DOHH2 (cell line): ENCODE measurements around the gene ZSWIM6.

Experiments
- H3F3A ChIP-seq: fragments of 200-600 bp; sonication (generic), shearing (Covaris generic); 2 replicates; pipeline ENCODE4 v1.6.0; 2016; ENCODE audit warnings: antibody characterized with exemption, mild to moderate bottlenecking; ENCODE audit not compliant: control insufficient read depth, insufficient read depth
- H3K27ac ChIP-seq: fragments of 200-600 bp; sonication (generic); 2 replicates; pipeline ENCODE4 v1.5.1; 2014; ENCODE audit warnings: low read depth, mild to moderate bottlenecking, low read length, moderate library complexity
- H3K27me3 ChIP-seq: fragments of 200-600 bp; sonication (generic); 2 replicates; pipeline ENCODE4 v1.6.1; 2014; ENCODE audit warnings: mild to moderate bottlenecking, low read length, mixed read lengths; ENCODE audit not compliant: control insufficient read depth
- H3K36me3 ChIP-seq: fragments of 200-600 bp; sonication (generic); 2 replicates; pipeline ENCODE4 v1.6.1; 2014; ENCODE audit warnings: mild to moderate bottlenecking, low read length, moderate library complexity, mixed read lengths; ENCODE audit not compliant: control insufficient read depth
- H3K4me1 ChIP-seq: fragments of 200-600 bp; sonication (generic); 2 replicates; pipeline ENCODE4 v1.6.1; 2014; ENCODE audit warnings: mild to moderate bottlenecking, low read length, mixed read lengths; ENCODE audit not compliant: control insufficient read depth
- H3K4me2 ChIP-seq: fragments of 200-600 bp; sonication (generic); 2 replicates; pipeline ENCODE4 v1.6.0; 2014; ENCODE audit warnings: mild to moderate bottlenecking, low read length, moderate library complexity
- H3K4me3 ChIP-seq: fragments of 200-600 bp; sonication (generic); 2 replicates; pipeline ENCODE4 v1.5.1; 2014; ENCODE audit warnings: mild to moderate bottlenecking, low read length, mixed read lengths
- H3K79me2 ChIP-seq: fragments of 200-600 bp; sonication (generic); 2 replicates; pipeline ENCODE4 v1.6.1; 2014; ENCODE audit warnings: mild to moderate bottlenecking, low read length, mixed read lengths; ENCODE audit not compliant: control insufficient read depth
- H3K9me2 ChIP-seq: fragments of 200-600 bp; sonication (generic); replicated peaks from 2 replicates; pipeline ENCODE4 v1.6.1; 2014; ENCODE audit warnings: mild to moderate bottlenecking, low read length, mixed read lengths; ENCODE audit not compliant: control insufficient read depth
- H3K9me3 ChIP-seq: fragments of 200-600 bp; sonication (generic); 2 replicates; pipeline ENCODE4 v1.6.1; 2014; ENCODE audit warnings: antibody characterized with exemption, low read length, mixed read lengths; ENCODE audit not compliant: control insufficient read depth, insufficient read depth
- H4K20me1 ChIP-seq: fragments of 200-600 bp; sonication (generic); 2 replicates; pipeline ENCODE4 v1.6.0; 2014; ENCODE audit warnings: low read depth, mild to moderate bottlenecking, antibody characterized with exemption, low read length, moderate library complexity; ENCODE audit not compliant: control insufficient read depth, insufficient read depth
- CTCF ChIP-seq: fragments of 200-600 bp; sonication (generic); IDR thresholded peaks from one replicate; pipeline ENCODE4 v1.5.1; 2014; ENCODE audit warnings: antibody characterized with exemption, mild to moderate bottlenecking, low read depth, low read length; ENCODE audit not compliant: poor library complexity, severe bottlenecking
- EZH2phosphoT487 ChIP-seq: fragments of 200-600 bp; sonication (generic); IDR thresholded peaks from 2 replicates; pipeline ENCODE4 v1.6.1; 2017; ENCODE audit warnings: borderline replicate concordance, mild to moderate bottlenecking, antibody characterized with exemption, low read length, moderate library complexity, mixed read lengths

Gene ZSWIM6

DNA sequence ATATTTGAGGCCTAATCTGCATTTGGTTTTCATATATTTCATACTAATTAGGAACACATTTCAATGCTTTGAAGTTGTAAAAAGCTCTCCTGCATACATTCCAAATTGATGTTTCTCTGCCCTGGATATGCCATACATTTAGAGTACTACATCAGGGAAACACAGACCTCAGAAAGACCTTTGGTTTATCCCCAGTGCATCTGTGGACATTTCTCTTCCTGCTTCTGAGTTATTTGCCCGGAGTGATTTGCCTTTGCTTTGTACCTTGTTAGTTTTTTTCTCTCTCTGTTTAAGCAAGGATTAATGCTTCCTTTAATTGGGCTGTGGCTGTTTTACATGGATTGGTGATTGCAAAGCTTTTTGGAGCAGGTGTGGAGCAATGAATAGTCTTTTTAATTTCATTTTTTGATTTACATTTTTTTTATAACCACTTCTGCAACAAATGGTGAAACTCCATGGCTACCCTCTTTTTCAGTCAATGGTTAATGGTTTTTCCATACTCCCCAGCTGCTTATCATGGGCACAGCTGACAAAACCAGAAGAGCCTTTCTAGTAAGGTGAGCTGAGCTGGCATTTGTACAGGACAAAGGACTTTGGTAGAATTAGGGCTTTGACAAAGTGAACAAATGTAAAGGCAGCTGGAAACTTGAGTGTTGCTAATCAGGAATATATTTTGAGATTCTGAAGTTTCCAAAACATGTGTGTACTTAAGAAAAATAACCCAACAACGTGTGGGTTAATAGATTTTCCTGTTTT, 54.2 kb downstream of the ZSWIM6 start:
- Histone ChIP-seq H3K27me3 (no peaks in the 10 kb centered on the region), H3K4me3 (no peak overlapping the region), H3K4me2 (no peak overlapping the region), H4K20me1 (no peaks in the 10 kb centered on the region), H3K27ac (no peak overlapping the region), H3K36me3 (no peaks in the 10 kb centered on the region), H3K9me3 (no peaks in the 10 kb centered on the region), H3F3A (no peaks in the 10 kb centered on the region), H3K79me2 (no peaks in the 10 kb centered on the region), H3K9me2 (no peaks in the 10 kb centered on the region), H3K4me1 (no peaks in the 10 kb centered on the region)
- TF ChIP-seq CTCF, result no peak
- no peak for TF ChIP-seq EZH2phosphoT487

DNA sequence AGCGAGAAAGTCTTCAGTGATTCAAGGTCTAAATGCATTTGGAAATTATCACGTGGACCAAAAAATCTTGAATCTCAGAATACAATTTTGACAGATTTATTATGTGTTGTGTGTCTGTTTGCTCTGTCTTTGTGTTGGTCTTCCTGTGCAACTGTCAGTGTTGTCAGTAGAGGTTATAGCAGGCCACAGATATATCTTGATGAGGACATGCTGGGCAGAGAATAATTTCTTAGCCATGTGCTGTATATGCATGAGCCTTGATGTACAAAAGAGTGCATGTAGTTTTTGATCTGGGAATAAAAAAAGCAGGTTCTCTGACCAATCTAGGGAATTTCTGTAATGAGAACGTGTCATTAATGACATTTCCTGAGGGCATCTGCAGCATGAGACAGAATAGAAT, 57.6 kb downstream of the ZSWIM6 start:
- Histone ChIP-seq H3K27ac (no peak overlapping the region), H3K9me2 (no peaks in the 10 kb centered on the region), H3K4me2 (no peak overlapping the region), H3K4me1 (no peaks in the 10 kb centered on the region), H4K20me1 (no peaks in the 10 kb centered on the region), H3F3A (no peaks in the 10 kb centered on the region), H3K4me3 (no peak overlapping the region), H3K36me3 (no peaks in the 10 kb centered on the region), H3K27me3 (no peaks in the 10 kb centered on the region), H3K79me2 (no peaks in the 10 kb centered on the region), H3K9me3 (no peaks in the 10 kb centered on the region)
- no peak for TF ChIP-seq CTCF

DNA sequence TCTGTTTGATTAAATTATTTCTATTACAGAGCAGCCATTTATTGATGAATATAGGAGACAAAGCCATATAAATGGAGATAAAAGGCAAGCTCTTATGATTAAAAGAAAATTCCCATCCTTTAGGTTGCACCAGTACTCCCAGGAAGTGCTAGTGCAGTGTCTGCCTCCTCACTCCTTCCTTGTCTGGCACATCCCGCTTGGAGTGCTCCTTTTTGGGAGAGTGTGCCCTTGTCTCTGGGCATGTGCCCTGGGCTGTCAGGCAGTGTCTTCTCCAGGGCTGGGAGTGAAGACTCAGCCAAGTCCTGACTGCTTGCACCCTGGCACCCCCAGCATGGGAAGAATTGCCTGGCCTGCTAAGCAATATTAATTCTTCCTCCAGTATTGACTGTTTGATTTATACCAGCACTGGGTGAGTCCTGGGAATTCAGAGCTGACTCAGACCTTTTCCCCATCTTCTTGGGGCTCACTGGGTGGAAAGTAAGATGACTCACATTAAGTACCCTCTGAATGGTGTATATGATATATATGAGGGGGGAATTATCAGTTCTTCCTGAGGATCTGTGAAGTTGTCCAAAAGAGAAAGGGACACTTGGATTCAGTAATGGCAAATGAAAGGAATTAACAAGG, 62.1 kb downstream of the ZSWIM6 start:
- peaks cover 4% of the 10 kb centered on the region; the same call in 1 of the 2 replicates for H3K27me3 ChIP-seq
- H3F3A ChIP-seq, result no peaks in the 10 kb centered on the region
- no peaks in the 10 kb centered on the region for H4K20me1 ChIP-seq
- no peak overlapping the region for H3K4me3 ChIP-seq
- TF ChIP-seq EZH2phosphoT487, result no peak
- no peak for TF ChIP-seq CTCF
- no peaks in the 10 kb centered on the region for H3K79me2 ChIP-seq
- no peaks in the 10 kb centered on the region for H3K4me1 ChIP-seq
- H3K9me3 ChIP-seq, result no peaks in the 10 kb centered on the region
- H3K27ac ChIP-seq, result no peak overlapping the region
- H3K9me2 ChIP-seq, result no peaks in the 10 kb centered on the region
- H3K4me2 ChIP-seq, result no peak overlapping the region
- no peaks in the 10 kb centered on the region for H3K36me3 ChIP-seq
